Skeletal muscle satellite cell (primary cell): ENCODE measurements around the gene VGLL4.
A peak's percentile ranks its signal among the peaks of the same experiment; 100 is the strongest.

Experiments used
- H3K27me3 ChIP-seq: 2 replicates; pipeline ENCODE4 v1.7.0; 2013; ENCODE audit warnings: low read length; ENCODE audit not compliant: control insufficient read depth, insufficient read depth
- H3K36me3 ChIP-seq: 2 replicates; pipeline ENCODE4 v1.7.0; 2013; ENCODE audit warnings: mild to moderate bottlenecking, control low read depth, low read length; ENCODE audit not compliant: insufficient read depth
- H3K4me1 ChIP-seq: 2 replicates; pipeline ENCODE4 v1.7.0; 2013; ENCODE audit warnings: low read length; ENCODE audit not compliant: control insufficient read depth, insufficient read depth
- H3K4me2 ChIP-seq: 2 replicates; pipeline ENCODE4 v1.7.0; 2013; ENCODE audit warnings: mild to moderate bottlenecking, low read length
- H3K4me3 ChIP-seq: 2 replicates; pipeline ENCODE4 v1.7.0; 2013; ENCODE audit warnings: low read length
- H3K9ac ChIP-seq: 2 replicates; pipeline ENCODE4 v1.7.0; 2013; ENCODE audit warnings: mild to moderate bottlenecking, low read depth, low read length, moderate library complexity
- H3K9me3 ChIP-seq: replicated peaks from 2 replicates; pipeline ENCODE4 v1.7.0; 2013; ENCODE audit warnings: mild to moderate bottlenecking, control low read depth, low read length

Gene VGLL4

DNA sequence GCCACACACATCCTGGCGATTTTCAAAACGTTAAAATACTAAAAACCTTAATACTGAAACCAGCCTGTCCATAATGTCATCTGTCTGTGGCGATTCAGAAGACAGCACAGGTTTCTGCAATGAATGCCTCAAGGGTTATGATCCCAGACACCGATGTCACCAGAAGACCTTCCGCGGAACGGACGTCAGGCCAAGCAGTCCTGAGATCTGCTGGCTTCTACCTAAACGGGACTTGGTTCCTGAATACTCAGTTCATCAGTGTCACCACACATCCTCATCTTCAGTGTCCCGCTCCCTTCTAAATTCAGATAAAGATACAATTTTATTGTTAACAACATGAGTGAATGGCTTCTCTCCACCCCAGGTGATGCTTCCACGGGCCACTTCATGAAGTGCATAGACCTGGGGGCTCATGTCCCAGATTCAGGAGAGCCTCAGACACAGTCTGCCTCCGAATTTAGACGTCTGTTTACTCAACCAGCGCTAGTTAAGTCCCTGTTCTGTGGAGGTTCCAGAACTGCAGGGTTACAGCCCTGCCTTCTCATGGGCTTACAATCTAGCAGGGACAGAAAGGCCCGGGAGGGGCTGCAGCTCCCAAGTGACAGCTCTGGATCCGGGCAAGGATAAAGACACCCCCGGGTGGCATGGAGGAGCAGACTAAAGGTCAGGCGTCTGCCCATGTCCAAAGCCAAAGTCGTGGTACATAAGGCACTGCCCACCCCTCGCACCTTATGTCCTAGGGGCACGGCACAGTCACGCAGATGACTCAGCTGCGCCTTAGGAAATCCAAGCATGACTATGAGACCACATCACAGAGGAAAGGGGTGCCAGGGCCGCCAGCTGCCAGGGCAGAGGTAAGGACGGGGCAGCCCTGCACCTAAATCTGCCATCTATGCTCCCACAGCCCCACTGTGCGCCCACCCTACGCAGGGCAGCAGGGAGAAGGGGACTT lies 75.9 kb downstream of the VGLL4 start:
- no peaks in the 10 kb centered on the region for H3K27me3 ChIP-seq
- H3K4me2 ChIP-seq, result peak overlapping the region; percentile 82
- peaks cover 57% of the 10 kb centered on the region for H3K4me1 ChIP-seq
- H3K36me3 ChIP-seq, result peaks cover 52% of the 10 kb centered on the region
- peak overlapping the region; percentile 88 for H3K9ac ChIP-seq
- peak overlapping the region; percentile 62 for H3K4me3 ChIP-seq
- no peaks in the 10 kb centered on the region for H3K9me3 ChIP-seq

- Histone ChIP-seq H3K9ac (peak overlapping the region; percentile 88), H3K36me3 (peaks cover 54% of the 10 kb centered on the region), H3K27me3 (no peaks in the 10 kb centered on the region), H3K4me2 (no peak overlapping the region), H3K9me3 (no peaks in the 10 kb centered on the region), H3K4me3 (no peak overlapping the region), H3K4me1 (peaks cover 57% of the 10 kb centered on the region)
Observed at GRCh38 chr3:11566916-11567315, 76.8 kb downstream of the VGLL4 start.

DNA sequence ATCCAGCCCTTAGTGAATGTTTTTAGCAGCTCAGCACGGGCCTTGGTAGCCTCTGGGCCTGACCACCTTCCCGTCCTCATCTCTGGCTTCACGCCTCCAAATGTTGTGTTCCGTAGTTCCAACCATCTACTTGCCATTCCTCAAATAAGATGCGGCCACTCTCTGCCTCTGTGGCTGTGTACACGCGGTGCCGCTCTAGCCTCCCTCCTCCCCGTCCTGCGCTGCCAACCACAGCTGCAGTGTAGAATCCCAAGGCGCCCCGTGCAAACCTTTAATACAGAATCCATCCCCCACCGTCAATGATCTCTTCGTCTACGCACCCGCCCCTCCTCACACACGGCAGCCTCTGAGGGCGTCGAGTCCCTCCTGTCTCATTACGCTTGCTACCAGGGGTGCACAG lies 77.2 kb downstream of the VGLL4 start:
- Histone ChIP-seq H3K27me3 (no peaks in the 10 kb centered on the region), H3K9me3 (no peaks in the 10 kb centered on the region), H3K4me2 (no peak overlapping the region), H3K4me3 (no peak overlapping the region), H3K4me1 (peaks cover 53% of the 10 kb centered on the region), H3K36me3 (peaks cover 56% of the 10 kb centered on the region), H3K9ac (no peak overlapping the region)

DNA sequence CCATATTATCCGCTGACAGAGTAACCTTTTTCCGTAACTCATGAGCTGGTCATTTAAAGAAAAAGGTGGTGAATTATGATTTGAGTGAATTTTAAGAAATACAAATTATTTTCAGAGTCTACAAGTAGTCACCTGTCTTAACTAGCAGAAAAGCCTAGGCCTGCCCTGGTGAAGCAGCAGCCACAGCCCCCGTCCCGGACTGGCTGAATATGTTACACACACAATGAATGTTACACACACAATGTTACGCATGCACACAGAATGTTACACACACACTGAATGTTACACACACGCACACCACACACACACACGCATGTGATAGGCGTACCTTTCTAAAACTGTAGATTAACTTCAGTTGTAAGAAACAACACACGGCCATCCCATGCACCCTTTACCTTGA lies 77.8 kb downstream of the VGLL4 start:
- H3K4me1 ChIP-seq, result peaks cover 52% of the 10 kb centered on the region
- no peak overlapping the region for H3K4me3 ChIP-seq
- H3K9me3 ChIP-seq, result no peaks in the 10 kb centered on the region
- no peaks in the 10 kb centered on the region for H3K27me3 ChIP-seq
- peaks cover 60% of the 10 kb centered on the region for H3K36me3 ChIP-seq
- no peak overlapping the region for H3K4me2 ChIP-seq
- no peak overlapping the region for H3K9ac ChIP-seq

DNA sequence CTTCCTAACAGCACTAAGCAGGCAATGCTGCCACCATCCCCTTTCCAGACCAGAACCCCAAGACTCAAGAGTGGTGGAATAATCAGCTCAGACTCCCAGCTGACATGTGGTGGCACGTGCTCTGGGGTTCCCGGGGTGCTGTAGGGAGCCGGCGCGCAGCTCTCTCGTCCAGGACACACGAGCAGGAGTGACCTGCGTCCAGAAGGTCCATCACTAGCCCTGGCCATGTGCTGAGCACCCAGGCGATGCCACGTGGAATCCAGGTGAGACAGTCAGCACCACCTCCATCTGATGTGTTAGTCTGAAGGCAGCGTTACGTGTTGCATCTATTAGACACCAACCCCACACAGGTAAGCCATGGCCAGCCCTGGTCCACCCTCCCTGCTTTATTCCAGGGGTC lies 78.2 kb downstream of the VGLL4 start:
- H3K4me2 ChIP-seq, result no peak overlapping the region
- H3K36me3 ChIP-seq, result peaks cover 64% of the 10 kb centered on the region
- no peak overlapping the region for H3K9ac ChIP-seq
- H3K27me3 ChIP-seq, result no peaks in the 10 kb centered on the region
- no peak overlapping the region for H3K4me3 ChIP-seq
- peaks cover 52% of the 10 kb centered on the region for H3K4me1 ChIP-seq
- H3K9me3 ChIP-seq, result no peaks in the 10 kb centered on the region

DNA sequence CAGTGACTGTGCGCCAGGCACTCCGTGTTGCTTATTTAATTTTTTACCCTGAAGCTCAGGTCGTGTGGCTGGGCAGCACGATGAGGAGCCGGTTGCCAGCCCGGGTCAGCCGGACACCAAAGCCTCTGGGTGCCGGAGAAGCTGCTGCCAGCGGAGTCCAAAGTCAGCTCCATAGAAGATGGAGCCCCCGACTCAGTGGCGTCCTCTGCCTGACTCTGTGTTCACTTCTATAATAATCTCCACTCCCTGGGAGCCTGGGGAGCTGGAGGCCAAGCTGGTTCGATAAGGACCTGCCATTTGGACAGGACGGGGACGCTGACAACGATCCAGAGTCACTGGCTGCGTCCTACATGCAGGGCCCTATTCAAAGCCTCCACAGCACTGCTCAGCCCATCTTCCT lies 78.6 kb downstream of the VGLL4 start:
- Histone ChIP-seq H3K4me1 (peaks cover 52% of the 10 kb centered on the region), H3K9ac (no peak overlapping the region), H3K4me3 (no peak overlapping the region), H3K27me3 (no peaks in the 10 kb centered on the region), H3K36me3 (peaks cover 68% of the 10 kb centered on the region), H3K9me3 (no peaks in the 10 kb centered on the region), H3K4me2 (no peak overlapping the region)

- Histone ChIP-seq H3K36me3 (peaks cover 73% of the 10 kb centered on the region), H3K4me2 (no peak overlapping the region), H3K9me3 (no peaks in the 10 kb centered on the region), H3K4me3 (no peak overlapping the region), H3K4me1 (peaks cover 52% of the 10 kb centered on the region), H3K9ac (no peak overlapping the region), H3K27me3 (no peaks in the 10 kb centered on the region)
Observed at GRCh38 chr3:11564577-11565001, 79.1 kb downstream of the VGLL4 start.

- peaks cover 52% of the 10 kb centered on the region for H3K4me1 ChIP-seq
- no peak overlapping the region for H3K4me3 ChIP-seq
- H3K4me2 ChIP-seq, result no peak overlapping the region
- H3K36me3 ChIP-seq, result peaks cover 81% of the 10 kb centered on the region
- no peaks in the 10 kb centered on the region for H3K27me3 ChIP-seq
- H3K9me3 ChIP-seq, result no peaks in the 10 kb centered on the region
- H3K9ac ChIP-seq, result no peak overlapping the region
Observed at GRCh38 chr3:11563865-11564185, 79.9 kb downstream of the VGLL4 start.

DNA sequence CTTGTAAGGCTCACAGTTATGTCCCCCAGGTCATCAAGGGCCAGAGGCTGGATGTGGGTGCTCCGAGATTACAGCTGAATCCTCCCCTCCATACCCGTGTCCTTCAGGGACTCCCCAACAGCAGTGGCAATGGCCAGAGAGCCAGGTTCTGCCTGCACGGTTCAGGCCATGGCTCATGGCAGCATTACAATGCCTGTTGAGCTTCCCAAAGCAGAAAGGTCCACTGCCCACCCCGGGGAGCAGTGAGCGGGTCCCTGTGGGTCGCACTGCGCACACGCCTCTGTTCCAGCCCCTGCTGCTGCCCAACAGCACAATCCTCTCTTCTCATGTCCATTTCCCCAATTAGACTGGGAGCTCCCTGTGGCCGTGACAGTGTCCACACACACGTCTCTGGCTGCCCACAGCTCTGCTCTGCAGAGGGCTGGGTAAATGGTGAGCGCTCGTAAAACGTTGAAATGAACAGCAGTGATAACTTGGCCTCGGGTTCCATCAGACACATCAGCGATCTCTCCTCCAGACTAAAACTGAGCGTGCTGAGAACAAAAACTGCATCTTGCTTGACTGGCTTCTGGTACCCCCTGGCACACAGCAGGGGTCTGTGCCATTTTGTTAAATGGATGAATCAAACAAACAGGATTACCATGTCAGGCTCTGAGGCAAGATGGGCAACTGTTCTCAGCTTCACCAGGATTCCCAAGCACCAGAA lies 80.4 kb downstream of the VGLL4 start:
- Histone ChIP-seq H3K4me2 (no peak overlapping the region), H3K36me3 (peaks cover 86% of the 10 kb centered on the region), H3K4me1 (peaks cover 53% of the 10 kb centered on the region), H3K9me3 (no peaks in the 10 kb centered on the region), H3K9ac (no peak overlapping the region), H3K4me3 (no peak overlapping the region), H3K27me3 (no peaks in the 10 kb centered on the region)

DNA sequence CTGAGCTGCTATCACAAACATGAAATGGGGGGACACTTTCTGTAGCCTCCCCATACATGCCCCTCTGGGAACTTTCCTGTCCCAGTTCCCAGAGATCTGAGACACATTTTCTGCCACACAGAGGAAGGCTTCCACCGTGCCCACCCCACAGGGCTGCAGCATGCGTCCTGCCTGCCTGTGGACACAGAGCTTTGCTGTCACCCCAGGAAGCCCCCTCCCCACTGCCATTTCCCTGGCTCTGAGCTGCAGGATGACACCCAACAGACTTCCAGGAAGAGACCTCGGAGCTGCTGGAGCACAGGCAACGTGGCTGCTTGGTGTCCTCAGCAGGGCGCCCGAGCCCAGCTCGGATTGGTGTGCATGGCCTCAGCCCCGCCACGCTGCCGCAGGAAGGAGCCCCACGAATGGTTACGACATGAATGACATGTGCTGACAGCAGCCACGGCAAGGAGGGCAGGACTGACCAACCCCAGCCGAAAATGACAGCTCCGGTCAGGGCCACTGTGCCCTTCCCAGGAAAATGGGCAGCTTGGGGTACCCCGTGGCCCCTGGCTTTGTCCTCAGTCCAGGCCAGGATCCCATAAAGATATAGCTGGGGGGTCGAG lies 81.3 kb downstream of the VGLL4 start:
- H3K9ac ChIP-seq, result no peak overlapping the region
- H3K36me3 ChIP-seq, result peaks cover 83% of the 10 kb centered on the region
- H3K4me1 ChIP-seq, result peaks cover 53% of the 10 kb centered on the region
- H3K4me2 ChIP-seq, result no peak overlapping the region
- no peaks in the 10 kb centered on the region for H3K9me3 ChIP-seq
- no peak overlapping the region for H3K4me3 ChIP-seq
- H3K27me3 ChIP-seq, result no peaks in the 10 kb centered on the region

GRCh38 chr3:11560746-11561145 lies 83.0 kb downstream of the VGLL4 start:
- Histone ChIP-seq H3K4me3 (no peak overlapping the region), H3K36me3 (peaks cover 80% of the 10 kb centered on the region), H3K4me1 (peaks cover 55% of the 10 kb centered on the region), H3K9me3 (no peaks in the 10 kb centered on the region), H3K9ac (no peak overlapping the region), H3K27me3 (no peaks in the 10 kb centered on the region), H3K4me2 (no peak overlapping the region)
